ENCODE results near the gene PDZD7. TPM values are rescaled to one million over a fixed set of nuclear protein-coding genes. Genes with fewer than 3 reads are reported as not detected.

Gene PDZD7
- polyA plus RNA-seq, 4 donors = 1.3 to 2.9 (median 2.2) TPM

GRCh38 chr10:101007099-101007711, 23.7 kb downstream of the PDZD7 start:
- no peak for DNase-seq (ENCODE audit: low read depth in 4 of 4, low spot score in 3 of 4)

- no peak for DNase-seq (ENCODE audit: low read depth in 4 of 4, low spot score in 3 of 4)
Measured at GRCh38 chr10:101006593-101007098, 24.3 kb downstream of the PDZD7 start.

- DNase-seq (ENCODE audit: low read depth in 4 of 4, low spot score in 3 of 4) = no peak
Measured at GRCh38 chr10:101005869-101006567, 24.9 kb downstream of the PDZD7 start.

- DNase-seq (ENCODE audit: low read depth in 4 of 4, low spot score in 3 of 4) = no peak
Measured at GRCh38 chr10:101005361-101005760, 25.6 kb downstream of the PDZD7 start.

- no peak for DNase-seq (ENCODE audit: low read depth in 4 of 4, low spot score in 3 of 4)
Measured at GRCh38 chr10:101003639-101004206, 27.2 kb downstream of the PDZD7 start.

- DNase-seq (ENCODE audit: low read depth in 4 of 4, low spot score in 3 of 4) = no peak
Measured at GRCh38 chr10:101002456-101002855, 28.5 kb downstream of the PDZD7 start.

- no peak for DNase-seq (ENCODE audit: low read depth in 4 of 4, low spot score in 3 of 4)
Measured at GRCh38 chr10:101001659-101002035, 29.3 kb downstream of the PDZD7 start.

- peak in 3 of 4 donors; percentile 65 to 80 (median 70) for DNase-seq (ENCODE audit: low read depth in 4 of 4, low spot score in 3 of 4)
Measured at GRCh38 chr10:101000915-101001658, 29.8 kb downstream of the PDZD7 start.

GRCh38 chr10:101000127-101000914, 30.6 kb downstream of the PDZD7 start:
- DNase-seq (ENCODE audit: low read depth in 4 of 4, low spot score in 3 of 4) = no peak

GRCh38 chr10:100999742-101000126, 31.2 kb downstream of the PDZD7 start, which contains the start of gene LZTS2:
Gene LZTS2 (plus strand): TSS chr10:100999808. CDS start chr10:101002539, 2,731 bp downstream.
- DNase-seq (ENCODE audit: low read depth in 4 of 4, low spot score in 3 of 4) = no peak

- peak in 1 of 4 donors; percentile 74 for DNase-seq (ENCODE audit: low read depth in 4 of 4, low spot score in 3 of 4)
Measured at GRCh38 chr10:100998991-100999741, 31.8 kb downstream of the PDZD7 start.

- DNase-seq (ENCODE audit: low read depth in 4 of 4, low spot score in 3 of 4) = peak; percentile 81 to 87 (median 84)
Measured at GRCh38 chr10:100998183-100998990, 32.5 kb downstream of the PDZD7 start.

- no peak for DNase-seq (ENCODE audit: low read depth in 4 of 4, low spot score in 3 of 4)
Measured at GRCh38 chr10:100997360-100998182, 33.4 kb downstream of the PDZD7 start.

- DNase-seq (ENCODE audit: low read depth in 4 of 4, low spot score in 3 of 4) = no peak
Measured at GRCh38 chr10:100996678-100997359, 34.1 kb downstream of the PDZD7 start.

GRCh38 chr10:100995181-100995580, 35.7 kb downstream of the PDZD7 start:
- DNase-seq (ENCODE audit: low read depth in 4 of 4, low spot score in 3 of 4) = no peak

GRCh38 chr10:100993986-100994708, 36.8 kb downstream of the PDZD7 start:
- no peak for DNase-seq (ENCODE audit: low read depth in 4 of 4, low spot score in 3 of 4)

GRCh38 chr10:100989088-100989487, 41.8 kb downstream of the PDZD7 start:
- DNase-seq (ENCODE audit: low read depth in 4 of 4, low spot score in 3 of 4) = no peak
